ENCODE results near the gene OR2T3. TPM values are rescaled to one million over a fixed set of nuclear protein-coding genes. Genes with fewer than 3 reads are reported as not detected.
"Not testable (repeated sequence)": the region's sequence is repeated elsewhere in the genome, so short reads cannot be mapped to it uniquely, and the experiment has no call there.

OR2T3 gene
- not detected for polyA plus RNA-seq (ENCODE audit: insufficient read length in 3 of 3)
- long read RNA-seq, donor 1, result 0 reads
- long read RNA-seq, donor 2, result 0 reads
- long read RNA-seq, donor 3, result 0 reads
- long read RNA-seq, donor 4, result 0 reads
- long read RNA-seq, donor 5, result 0 reads
- long read RNA-seq, donor 6, result 0 reads
- long read RNA-seq, donor 7, result 0 reads
- long read RNA-seq, donor 8, result 0 reads
- long read RNA-seq, donor 9, result 0 reads
- long read RNA-seq, donor 10, result 0 reads
- long read RNA-seq, donor 11, result 0 reads
- long read RNA-seq, donor 12, result 0 reads
- long read RNA-seq, donor 13, result 0 reads
- long read RNA-seq, donor 14, result 0 reads
- long read RNA-seq, donor 15, result 0 reads
- long read RNA-seq, donor 16, result 0 reads

GRCh38 chr1:248473051-248473450 is at the start of gene OR2T3:
TSS of gene OR2T3 (plus strand) at chr1:248473351. CDS start at chr1:248473351, 0 bp downstream.
- not testable (repeated sequence) for DNase-seq

DNA sequence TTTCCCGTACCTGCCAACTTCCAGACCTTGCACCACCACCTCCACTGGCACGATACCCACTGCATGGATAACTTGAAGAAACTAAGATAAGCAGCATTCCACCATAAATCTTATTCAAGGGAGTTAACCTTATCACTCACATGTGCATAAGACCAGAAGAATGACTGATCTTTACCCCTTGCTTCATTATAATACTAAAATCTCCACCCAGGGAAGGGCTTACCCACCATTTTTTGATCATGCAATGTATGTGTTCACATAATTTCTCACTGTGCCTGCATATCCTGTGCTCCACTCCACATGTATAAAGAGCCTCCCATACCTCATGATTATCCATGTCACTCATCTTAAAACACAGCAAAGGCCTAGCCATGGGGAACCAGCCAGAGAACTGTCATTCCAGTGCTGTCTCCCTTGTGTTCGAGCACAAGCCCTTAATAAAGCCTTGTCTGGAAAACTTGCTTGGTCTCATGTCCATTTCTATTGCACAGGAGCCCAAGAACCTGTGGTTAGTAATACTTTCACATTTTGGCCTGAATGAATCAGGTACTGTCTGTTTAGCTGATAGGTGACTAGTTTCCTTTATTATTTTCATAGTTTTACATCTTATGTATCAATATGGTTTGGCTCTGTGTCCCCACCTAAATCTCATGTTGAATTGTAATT is 45.5 kb upstream of the OR2T3 start:
- not testable (repeated sequence) for DNase-seq

- DNase-seq, result not testable (repeated sequence)
Measured at GRCh38 chr1:248428192-248428533, 45.0 kb upstream of the OR2T3 start.

DNA sequence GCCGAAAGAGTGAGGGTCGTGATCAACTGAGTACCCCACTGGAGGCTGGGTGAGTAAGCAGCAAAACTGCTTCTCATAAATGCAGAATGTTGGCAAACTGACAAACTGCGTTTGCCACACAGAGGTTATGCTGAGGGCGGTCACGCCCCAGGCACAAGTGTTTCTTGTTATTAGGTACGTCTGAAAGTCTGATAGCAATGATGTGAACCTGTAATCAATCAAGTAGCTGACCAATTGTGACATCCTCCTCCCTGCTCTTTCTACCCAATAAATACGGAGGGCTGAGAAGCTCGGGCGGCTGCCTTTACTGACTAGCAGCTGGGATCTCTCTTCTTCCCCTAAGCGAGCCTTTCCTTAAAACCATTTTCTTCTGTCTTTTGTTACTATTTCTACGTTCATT is 41.5 kb upstream of the OR2T3 start:
- DNase-seq, result not testable (repeated sequence)

DNA sequence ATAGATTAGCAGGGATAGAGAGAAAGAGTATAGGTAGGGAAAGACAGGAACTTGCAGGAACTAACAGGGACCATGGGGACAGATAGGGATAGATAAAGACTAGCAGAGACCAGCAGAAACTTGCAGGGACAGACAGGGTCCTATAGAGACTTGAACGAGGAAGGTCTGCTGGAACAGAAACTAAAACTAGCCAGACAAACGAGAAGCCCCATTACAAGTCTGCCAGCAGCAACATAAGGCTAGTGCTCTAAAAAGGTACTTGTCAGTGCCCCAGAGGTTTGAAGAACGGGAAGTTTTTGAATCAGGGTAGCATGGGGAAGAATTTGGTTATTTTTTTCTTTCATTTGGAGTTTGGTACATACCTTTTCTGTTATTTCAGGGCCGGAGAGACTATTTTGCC is 41.0 kb upstream of the OR2T3 start:
- DNase-seq, result not testable (repeated sequence)

DNA sequence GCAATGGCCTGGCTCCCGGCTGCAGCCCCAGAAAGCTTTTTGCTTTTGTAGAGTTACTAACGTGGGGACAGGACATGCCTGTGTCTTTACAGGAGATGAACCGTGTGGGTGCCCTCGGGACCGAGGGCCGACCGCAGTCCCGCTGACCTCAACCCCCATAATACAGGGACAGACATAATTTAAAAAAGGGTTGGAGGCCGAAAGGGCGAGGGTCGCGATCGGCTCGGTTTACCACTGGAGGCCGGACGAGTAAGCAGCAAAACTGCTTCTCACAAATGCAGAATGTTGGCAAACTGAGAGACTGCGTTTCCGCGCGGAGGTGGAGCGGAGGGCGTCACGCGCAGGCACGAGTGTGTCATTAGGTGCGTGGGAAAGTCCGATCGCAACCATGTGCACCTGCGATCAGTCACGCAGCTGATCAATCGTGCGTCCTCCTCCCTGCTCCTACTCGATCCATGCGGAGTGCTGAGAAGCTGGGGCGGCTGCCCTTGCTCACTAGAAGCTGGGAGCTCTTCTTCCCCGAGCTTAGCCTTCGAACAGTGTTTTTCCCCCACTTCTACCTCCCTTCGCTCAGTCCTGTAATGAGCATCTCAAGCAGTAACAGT is 39.2 kb upstream of the OR2T3 start:
- not testable (repeated sequence) for DNase-seq

DNA sequence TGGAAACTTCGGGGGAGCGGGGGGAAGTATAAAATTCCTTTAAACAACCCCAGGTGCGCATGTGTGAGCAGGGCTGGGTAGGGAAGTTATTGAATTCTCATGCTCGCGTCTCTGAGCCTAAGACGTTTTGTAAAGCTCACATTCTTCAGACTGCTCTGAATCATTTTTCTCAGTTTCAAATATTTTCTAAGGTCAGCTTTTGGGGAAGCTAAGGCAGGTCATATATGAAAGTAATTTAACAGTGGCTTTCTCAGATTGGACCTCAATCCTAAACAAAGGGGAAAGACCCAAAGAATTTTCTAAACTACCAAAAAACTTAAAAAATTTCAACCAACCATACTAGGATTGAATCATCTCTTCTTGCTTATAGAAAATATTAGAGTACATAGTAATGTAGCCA is 38.2 kb upstream of the OR2T3 start:
- DNase-seq, result not testable (repeated sequence)

- not testable (repeated sequence) for DNase-seq
Measured at GRCh38 chr1:248436303-248436702, 36.8 kb upstream of the OR2T3 start.

DNA sequence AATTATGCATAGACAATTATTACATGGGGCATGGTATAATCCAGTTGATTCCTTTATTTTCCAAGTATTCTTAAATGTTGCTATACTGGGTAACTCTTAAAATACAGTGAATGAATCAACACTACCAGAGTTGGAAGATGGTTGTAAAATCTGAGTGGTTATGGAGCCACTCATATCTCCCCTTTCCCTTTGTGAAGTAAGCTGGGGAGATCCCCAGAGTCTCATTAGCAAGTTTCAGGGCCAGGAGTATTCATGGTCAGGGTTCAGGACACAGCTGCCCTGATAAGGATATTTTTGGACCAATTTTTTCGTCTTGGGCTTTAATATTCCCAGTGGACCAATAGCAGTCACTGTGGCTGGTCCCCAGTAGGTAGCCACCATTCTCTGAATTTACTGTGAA is 34.5 kb upstream of the OR2T3 start:
- not testable (repeated sequence) for DNase-seq

- DNase-seq, result not testable (repeated sequence)
Measured at GRCh38 chr1:248439283-248439682, 33.9 kb upstream of the OR2T3 start.

DNA sequence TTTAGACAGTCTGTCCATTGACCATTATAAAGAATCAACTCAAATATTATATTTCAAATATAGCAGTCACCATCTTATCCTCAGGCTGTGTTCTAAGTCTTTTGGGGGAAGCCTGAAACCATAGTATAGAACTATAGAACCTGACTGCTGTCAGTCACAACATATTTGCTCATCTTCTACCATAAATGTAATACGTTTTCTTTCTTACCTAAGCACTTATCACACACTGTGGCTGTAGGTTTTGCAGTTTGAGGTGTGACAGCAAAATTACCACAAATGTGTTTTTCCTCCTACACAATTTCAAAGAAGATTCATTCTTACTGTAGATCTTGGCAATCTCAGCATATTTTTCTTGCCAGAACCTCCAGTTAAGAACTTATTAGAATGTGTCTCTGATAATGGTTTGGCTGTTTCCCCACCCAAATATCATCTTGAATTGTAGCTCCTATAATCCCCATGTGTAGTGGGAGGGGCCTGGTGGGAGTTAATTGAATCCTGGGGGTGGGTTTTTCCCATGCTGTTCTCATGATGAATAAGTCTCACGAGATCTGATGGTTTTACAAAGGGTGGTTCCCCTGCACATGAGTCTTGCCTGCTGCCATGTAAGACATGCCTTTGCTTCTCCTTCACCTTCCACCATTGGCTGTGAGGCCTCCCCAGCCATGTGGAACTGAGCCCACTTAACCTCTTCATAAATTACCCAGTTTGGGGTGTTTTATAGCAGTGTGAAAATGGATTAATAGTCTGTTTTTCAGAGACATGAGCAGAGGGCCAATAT is 30.5 kb upstream of the OR2T3 start:
- DNase-seq, result not testable (repeated sequence)

GRCh38 chr1:248444603-248445002 is 28.5 kb upstream of the OR2T3 start:
- not testable (repeated sequence) for DNase-seq

- DNase-seq, result not testable (repeated sequence)
Measured at GRCh38 chr1:248445399-248445798, 27.8 kb upstream of the OR2T3 start, which contains the start of gene OR2T2. TSS of gene OR2T2 (plus strand) at chr1:248445637. CDS start at chr1:248452798, 7,161 bp downstream.

GRCh38 chr1:248448409-248449074 is 24.6 kb upstream of the OR2T3 start:
- DNase-seq, result not testable (repeated sequence)

DNA sequence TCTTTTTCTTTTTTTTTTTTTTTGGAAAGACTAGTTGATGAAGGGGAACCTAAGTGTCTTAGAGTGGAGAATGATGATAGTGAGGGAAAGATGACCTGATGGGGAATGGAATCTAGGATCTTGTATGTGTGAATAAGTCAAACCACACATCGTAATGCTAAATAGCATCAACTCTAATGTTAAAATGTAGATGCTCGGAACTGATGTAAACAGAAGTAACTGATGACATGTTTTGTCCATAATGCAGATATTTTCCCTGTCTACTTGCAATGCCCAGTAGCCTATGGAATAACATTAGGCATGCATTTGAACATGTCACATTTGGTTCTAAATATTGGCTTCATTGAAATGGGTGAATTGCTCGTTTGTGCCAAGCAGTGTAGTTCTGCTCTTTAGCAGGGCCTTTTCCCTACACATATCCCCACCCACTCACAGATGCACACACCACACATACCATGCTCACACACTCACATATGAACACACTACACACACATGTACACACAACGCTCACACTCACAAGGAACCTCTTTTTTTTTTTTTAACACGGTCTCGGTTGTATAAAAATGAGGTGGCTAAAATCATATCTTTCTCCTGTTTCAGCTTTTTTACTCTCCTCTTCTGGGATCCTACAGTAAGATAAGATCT is 23.2 kb upstream of the OR2T3 start:
- not testable (repeated sequence) for DNase-seq

- not testable (repeated sequence) for DNase-seq
Measured at GRCh38 chr1:248450466-248451145, 22.5 kb upstream of the OR2T3 start.

DNA sequence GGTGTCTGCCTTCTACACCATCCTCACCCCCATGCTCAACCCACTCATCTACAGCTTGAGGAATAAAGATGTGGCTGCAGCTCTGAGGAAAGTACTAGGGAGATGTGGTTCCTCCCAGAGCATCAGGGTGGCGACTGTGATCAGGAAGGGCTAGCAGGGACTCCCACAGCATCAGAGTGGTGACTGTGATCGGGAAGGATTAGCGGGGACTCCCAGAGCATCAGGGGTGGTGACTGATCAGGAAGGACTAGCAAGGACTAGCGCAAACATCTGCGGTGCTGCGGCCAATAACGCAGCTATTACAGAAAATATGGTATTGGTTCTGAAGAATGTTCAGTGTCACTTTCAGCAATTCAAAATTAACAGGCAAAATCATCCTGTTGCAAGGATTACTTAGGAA is 19.5 kb upstream of the OR2T3 start:
- not testable (repeated sequence) for DNase-seq

DNA sequence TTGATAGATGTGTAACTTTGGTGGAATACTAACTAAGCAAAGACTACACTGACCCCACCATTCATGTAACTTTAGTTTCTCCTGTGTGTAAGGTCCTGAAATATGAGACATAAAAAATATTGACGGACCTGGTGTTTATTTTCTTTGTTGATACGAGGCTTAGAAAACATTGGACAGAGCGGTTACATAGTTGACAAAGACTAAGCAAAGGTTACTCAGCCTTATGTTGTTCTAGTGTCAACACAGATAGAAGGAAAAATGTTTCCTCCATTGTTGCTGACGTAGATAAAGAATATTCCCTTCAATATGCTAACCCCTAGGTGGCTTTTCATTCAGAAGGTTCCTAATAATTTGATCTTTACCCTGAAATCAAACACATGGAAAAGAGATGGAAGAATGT is 18.1 kb upstream of the OR2T3 start:
- DNase-seq, result not testable (repeated sequence)

DNA sequence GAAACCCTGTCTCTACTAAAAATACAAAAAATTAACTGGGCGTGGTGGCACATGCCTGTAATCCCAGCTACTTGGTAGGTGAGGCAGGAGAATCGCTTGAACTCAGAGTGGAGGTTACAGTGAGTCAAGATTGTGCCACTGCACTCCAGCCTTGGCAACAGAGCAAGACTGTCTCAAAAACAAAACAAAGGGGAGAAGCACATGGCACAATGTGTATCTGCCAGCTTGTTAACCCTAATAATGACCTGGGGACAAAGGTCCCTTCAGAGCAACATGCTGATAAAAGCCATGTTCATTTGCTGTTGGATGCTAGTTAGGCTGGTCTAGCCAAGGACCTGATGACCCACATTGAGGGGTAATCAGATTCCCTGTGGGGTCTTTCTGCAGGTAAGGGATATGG is 16.5 kb upstream of the OR2T3 start:
- DNase-seq, result not testable (repeated sequence)

DNA sequence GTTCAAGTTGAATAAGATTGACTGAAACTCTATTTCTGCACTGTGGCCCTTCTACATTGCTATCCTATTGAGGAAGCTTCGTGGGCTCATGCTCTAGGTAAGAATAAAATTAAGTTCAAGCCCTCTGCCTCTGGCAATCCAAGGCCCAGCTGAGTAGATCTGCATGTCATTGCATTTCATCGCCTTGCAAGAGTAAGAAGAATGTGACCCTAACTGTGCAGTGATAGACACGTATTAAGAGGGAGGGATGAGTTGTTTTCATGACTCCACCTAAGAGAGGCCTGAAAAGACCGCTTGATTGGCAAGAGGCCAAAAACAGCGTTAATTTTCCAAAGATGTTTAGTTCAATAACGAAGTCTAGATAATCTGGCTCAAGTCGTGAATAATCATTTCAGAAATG is 14.0 kb upstream of the OR2T3 start:
- DNase-seq, result not testable (repeated sequence)
